Erythroblast (primary cell): Measurements from ENCODE around the gene UBXN6.

Source experiments
- GATA1 ChIP-seq: IDR thresholded peaks from 2 replicates; pipeline ENCODE4 v1.6.1; 2011; ENCODE audit warnings: low read depth, mild to moderate bottlenecking, control low read depth, low read length, moderate library complexity
- POLR2A ChIP-seq: IDR thresholded peaks from 2 replicates; pipeline ENCODE4 v1.6.1; 2011; ENCODE audit warnings: mild to moderate bottlenecking, low read length

DNA sequence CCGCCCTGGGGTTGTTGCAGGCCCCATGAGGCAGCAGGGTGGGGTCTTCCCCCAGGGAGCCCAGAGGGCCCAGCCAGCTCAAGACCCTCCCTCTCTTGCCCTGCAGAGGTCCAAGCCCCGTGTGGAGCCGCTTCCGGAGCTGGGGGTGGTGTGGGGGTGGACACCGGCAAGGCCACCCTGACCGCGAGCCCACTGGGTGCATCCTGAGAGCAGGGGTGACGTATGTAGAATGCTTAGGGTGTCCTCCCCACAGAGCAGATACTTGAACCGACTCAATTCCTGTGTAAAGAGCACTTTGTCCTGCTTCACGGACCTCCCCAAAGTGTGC, 14.8 kb downstream of the UBXN6 start:
- TF ChIP-seq POLR2A (no peak), GATA1 (no peak)
